Astrocyte (in vitro differentiated cells and primary cell): ENCODE measurements around the gene PLXNC1.

Experiments
- EZH2 ChIP-seq: IDR thresholded peaks from 2 replicates; pipeline ENCODE4 v1.6.1; 2012; ENCODE audit warnings: mild to moderate bottlenecking, low read length, inconsistent platforms; ENCODE audit not compliant: insufficient read depth
- TF ChIP-seq, protein P1 (sequence below): IDR thresholded peaks from 2 replicates; pipeline ENCODE4 v1.5.1; 2011; ENCODE audit warnings: low read depth, mild to moderate bottlenecking, inconsistent platforms, low read length, moderate library complexity; ENCODE audit not compliant: insufficient read depth

DNA sequence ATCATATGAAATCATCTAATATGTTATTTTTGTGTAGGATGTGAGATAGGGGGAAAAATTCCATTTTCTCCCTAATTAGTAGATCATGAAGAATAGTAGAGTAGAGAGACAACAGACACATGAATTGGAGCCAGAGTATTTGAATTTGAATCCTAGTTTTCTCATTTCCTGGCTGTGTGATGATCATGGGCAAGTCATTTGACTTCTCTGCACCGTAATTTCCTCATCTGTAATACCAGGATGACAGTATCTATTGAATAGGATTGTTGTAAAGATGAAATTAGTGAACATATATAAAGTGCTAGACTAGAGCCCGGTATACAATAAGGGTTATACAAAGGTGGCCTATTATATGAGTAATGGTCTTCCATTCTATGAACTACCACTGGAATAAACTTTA lies 32.2 kb upstream of the PLXNC1 start:
- TF ChIP-seq, protein P1, sequence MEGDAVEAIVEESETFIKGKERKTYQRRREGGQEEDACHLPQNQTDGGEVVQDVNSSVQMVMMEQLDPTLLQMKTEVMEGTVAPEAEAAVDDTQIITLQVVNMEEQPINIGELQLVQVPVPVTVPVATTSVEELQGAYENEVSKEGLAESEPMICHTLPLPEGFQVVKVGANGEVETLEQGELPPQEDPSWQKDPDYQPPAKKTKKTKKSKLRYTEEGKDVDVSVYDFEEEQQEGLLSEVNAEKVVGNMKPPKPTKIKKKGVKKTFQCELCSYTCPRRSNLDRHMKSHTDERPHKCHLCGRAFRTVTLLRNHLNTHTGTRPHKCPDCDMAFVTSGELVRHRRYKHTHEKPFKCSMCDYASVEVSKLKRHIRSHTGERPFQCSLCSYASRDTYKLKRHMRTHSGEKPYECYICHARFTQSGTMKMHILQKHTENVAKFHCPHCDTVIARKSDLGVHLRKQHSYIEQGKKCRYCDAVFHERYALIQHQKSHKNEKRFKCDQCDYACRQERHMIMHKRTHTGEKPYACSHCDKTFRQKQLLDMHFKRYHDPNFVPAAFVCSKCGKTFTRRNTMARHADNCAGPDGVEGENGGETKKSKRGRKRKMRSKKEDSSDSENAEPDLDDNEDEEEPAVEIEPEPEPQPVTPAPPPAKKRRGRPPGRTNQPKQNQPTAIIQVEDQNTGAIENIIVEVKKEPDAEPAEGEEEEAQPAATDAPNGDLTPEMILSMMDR, result no peak
- TF ChIP-seq EZH2, result no peak
